Inflammatory macrophage (primary cell): ENCODE results near the gene OR8B4.
"Not testable (repeated sequence)": the region's sequence is repeated elsewhere in the genome, so short reads cannot be mapped to it uniquely, and the experiment has no call there.

Experiments used
- DNase-seq, 2 donors: peaks; one replicate each; pipeline ENCODE4 v3.0.0-alpha.2; 2020 to 2022

The OR8B4 gene

DNA sequence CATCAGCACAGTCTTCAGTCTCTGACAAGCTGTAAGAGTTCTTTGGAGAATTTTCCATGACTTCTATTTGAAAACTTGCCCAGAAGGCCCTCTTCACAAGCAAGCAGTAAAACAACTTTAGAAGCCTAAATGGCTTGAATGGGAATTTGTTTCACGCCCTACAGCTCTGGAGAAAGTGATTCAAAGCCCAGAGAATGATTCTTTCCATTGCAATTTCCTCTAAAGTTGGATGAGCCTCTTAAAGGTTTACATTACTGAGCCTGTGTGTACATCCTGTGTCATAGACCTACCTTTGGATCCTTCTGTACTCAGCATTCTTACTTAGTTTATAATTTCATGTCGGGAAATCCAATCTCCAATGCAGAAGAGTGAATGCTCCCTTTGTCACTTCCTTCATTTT, 19.1 kb downstream of the OR8B4 start:
- no peak for DNase-seq

- DNase-seq: not testable (repeated sequence)
Observed at GRCh38 chr11:124403186-124403585, 21.5 kb downstream of the OR8B4 start.

DNA sequence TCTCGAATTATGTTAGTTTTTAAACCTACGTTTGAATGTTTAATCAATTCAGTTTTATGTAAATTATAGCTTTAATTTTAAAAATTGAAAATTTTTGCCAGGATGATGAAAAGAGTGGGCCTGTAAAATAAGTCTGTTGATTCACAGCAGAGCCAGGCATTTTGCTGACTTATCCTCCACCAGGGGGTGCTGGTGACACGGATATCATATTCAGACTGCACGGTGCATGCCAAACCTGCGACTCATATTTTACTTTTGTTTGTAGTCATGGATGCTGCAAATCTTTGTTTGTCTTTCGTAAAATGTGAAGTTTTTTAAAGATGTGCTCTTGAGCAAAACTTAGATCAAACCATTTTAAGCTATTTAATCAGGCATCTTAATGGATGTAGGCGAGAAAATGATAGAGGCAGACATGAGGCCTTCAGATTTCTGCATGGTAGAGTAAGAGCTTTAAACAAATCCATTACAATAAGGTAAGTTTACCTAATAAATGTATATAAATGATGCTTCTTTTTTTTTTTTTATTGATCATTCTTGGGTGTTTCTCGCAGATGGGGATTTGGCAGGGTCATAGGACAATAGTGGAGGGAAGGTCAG, 22.2 kb downstream of the OR8B4 start:
- DNase-seq: peak; percentile 67 to 70

DNA sequence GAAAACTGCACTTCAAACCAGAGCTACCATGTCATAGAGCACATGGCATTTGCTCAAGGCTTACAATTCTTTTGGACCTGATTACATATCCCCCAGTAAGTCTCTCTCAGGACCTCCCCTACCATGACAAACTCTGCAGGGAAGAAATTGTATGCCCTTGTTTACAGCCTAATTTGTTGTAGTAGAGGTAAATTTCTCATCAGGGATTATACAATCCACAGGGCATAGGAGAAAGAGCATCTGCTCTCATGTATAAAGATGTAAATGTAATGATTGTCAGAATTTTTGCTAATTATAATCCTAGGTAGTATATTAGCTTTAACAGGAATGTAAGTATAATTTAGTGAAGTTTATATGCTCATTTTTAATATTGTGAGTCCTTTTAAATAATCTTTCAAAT, 25.7 kb downstream of the OR8B4 start, which contains the start of gene OR8B3:
TSS of gene OR8B3 (minus strand) at position 101 of the 400 bp plus-strand sequence. CDS start 1,673 bp downstream, outside the sequence.
- no peak for DNase-seq

- not testable (repeated sequence) for DNase-seq
Observed at GRCh38 chr11:124396847-124397246, 27.8 kb downstream of the OR8B4 start.

GRCh38 chr11:124394408-124394807, 30.3 kb downstream of the OR8B4 start:
- no peak for DNase-seq

- no peak for DNase-seq
Observed at GRCh38 chr11:124384399-124384798, 40.3 kb downstream of the OR8B4 start, which contains the start of gene OR8B2. OR8B2 (minus strand) TSS chr11:124384499; CDS start chr11:124383343, 1,156 bp downstream.

- not testable (repeated sequence) for DNase-seq
Observed at GRCh38 chr11:124382857-124383256, 41.8 kb downstream of the OR8B4 start.

GRCh38 chr11:124380585-124380984, 44.1 kb downstream of the OR8B4 start:
- DNase-seq: no peak

DNA sequence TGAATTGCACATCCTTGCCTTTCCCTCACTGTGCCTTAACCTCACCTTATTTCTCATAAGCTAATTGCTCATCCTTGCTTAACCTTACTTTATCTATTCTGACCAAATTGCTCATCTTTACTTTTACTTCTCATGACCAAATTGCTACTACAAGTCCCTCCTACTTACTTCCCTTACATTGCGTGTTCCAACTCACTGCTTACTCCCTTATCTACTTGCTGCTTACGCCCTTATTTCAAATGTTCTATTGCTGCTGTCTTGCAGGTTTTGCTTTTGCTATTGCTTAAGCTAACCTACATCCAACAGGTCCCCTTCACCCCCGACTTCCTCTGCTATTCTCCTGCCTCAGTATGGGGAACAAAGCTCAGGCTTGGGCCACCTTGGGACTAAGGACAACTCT, 48.4 kb downstream of the OR8B4 start:
- DNase-seq: no peak
